ENCODE data around the gene NQO2.
"Not testable (repeated sequence)": the region's sequence is repeated elsewhere in the genome, so short reads cannot be mapped to it uniquely, and the experiment has no call there.

NQO2 gene

DNA sequence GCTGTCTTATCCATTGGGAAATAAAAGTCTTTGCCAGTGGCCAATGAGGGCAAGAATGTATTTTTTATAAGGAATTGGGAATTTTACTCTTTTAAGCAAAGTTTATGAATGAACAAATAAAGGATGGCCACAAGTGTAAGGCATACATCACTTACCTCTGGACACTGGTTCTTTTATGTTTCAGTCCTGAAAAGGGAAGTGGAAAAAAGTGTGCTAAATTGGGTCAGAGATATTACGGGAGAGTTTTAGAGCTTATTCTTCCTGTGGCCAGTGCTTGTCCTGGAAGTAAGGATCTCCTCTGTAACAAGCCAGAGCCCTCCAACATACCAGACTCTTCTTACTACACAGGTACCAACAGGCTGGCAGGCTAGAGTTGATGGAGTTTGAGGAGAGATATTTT is 46.1 kb downstream of the NQO2 start:
- no peak for DNase-seq

DNA sequence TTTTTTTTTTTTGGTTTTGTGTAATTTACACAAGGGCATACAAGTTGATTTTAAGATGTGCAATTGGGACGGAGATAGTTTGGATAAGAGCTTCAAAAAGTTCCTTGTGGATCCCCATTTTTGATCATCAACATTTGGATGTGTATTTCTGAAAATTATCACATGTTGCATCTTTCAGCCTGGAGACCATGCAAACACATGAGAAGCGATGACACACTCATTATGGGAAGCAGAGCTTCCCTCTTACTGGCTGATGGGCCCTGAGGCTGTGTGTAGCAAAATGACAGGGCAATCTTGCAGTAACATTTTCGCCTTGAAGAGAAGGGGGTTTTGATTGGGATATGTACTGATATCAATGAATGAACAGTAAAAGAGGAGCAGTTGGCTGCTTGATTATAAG is 46.6 kb downstream of the NQO2 start:
- no peak for DNase-seq

DNA sequence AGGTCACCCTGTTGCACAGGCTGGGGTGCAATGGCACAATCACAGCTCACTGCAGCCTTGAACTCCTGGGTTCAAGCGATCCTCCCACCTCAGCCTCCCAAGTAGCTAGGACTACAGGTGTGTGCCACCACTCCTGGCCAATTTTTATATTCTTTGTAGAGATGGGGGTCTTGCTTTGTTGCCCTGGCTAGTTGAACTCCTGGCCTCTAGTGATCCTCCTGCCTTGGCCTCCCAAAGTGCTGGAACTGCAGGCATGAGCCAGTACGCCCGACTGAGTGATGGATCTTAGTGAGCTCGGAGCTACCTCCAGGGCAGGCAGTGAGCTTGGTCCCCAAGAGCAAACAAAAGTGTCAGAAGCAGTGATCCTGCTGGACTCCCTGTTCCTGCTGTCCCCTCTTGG is 48.3 kb downstream of the NQO2 start:
- not testable (repeated sequence) for DNase-seq

GRCh38 chr6:3052481-3053230 is 53.0 kb downstream of the NQO2 start:
- no peak for DNase-seq

- DNase-seq = no peak
These were observed 53.5 kb downstream of the NQO2 start for GRCh38 chr6:3053231-3053508.

DNA sequence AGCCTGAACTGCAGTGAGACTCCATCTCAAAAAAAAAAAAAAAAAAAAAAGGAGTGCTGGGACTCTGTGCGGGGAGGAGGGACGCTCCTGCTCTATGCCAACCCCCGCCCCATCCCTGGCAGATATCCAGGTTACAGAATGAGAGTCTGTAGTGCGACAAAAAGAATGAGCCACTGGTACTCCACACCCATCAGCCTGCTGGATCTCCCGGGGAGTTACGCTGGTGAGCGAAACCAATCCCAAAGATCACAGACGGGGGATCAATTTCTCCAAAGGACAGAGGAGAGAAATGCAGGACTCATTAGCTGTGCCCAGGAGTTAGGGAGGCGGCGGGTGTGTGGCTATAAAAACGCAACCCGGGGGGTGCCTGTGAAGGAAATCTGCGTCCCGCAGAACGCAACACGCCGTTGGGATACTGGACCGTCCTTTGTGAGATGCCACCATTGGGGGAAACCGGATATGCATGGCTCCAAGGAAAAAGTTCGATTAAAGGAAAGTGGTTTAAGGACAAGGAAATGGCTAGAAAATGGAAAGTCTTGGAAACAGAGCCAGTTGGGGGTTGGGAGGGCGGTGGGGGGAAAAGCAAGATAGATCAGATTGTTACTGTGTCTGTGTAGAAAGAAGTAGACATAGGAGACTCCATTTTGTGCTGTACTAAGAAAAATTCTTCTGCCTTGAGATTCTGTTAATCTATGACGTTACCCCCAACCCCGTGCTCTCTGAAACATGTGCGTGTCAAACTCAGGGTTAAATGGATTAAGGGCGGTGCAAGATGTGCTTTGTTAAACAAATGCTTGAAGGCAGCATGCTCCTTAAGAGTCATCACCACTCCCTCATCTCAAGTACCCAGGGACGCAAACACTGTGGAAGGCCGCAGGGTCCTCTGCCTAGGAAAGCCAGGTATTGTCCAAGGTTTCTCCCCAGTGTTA is 54.8 kb downstream of the NQO2 start:
- peak; percentile 74 for DNase-seq

GRCh38 chr6:3055158-3055499 is 55.4 kb downstream of the NQO2 start:
- peak; percentile 63 for DNase-seq

DNA sequence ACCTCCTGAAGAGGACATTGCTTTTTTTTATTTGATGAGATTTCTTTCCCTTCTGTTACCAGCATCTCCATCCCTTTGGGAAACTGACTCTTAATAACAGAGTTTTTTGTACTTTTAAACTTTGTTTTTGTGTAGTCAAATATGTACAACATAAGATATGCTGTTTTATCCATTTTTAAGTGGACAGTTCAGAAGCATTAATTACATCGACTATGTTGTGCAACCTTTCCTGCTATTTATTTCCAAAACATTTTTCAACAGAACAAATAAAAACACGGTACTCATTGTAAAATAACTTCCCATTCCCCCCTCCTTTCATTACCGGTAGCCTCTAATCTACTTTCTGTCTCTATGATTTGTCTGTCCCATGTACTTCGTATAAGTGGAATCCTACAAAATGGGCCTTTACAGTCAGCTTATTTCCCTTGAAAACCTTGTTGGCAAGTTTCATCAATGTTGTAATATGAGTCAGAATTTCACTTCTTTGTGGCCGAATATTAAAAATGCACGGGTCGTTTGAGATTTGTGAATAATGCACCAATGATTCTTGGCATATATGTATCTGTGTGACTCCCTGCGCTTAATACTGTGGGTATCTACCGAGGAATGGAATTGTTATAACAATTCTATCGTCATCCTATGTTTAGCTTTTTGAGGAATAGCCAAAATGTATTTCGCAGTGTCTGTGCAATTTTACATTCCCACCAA is 57.5 kb downstream of the NQO2 start:
- DNase-seq = no peak

DNA sequence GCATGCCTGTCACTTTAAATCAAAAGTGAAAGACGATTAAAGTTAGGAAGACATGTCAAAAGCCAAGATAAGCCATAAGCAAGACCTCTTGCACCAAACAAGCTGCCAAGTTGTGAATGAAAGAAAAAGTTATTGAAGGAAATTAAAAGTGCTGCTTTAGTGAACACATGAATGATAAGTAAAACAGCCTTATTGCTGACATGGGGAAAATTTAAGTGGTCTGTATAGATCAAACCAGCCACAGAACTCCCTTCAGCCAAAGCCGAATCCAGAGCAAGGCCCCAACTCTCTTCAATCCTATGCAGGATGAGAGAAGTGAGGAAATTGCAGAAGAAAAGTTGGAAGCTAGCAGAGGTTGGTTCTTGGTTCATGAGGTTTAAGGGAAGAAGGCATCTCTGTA is 59.3 kb downstream of the NQO2 start:
- DNase-seq = no peak

GRCh38 chr6:3060092-3060491 is 60.4 kb downstream of the NQO2 start:
- not testable (repeated sequence) for DNase-seq

GRCh38 chr6:3061501-3061941 is 61.8 kb downstream of the NQO2 start:
- no peak for DNase-seq

DNA sequence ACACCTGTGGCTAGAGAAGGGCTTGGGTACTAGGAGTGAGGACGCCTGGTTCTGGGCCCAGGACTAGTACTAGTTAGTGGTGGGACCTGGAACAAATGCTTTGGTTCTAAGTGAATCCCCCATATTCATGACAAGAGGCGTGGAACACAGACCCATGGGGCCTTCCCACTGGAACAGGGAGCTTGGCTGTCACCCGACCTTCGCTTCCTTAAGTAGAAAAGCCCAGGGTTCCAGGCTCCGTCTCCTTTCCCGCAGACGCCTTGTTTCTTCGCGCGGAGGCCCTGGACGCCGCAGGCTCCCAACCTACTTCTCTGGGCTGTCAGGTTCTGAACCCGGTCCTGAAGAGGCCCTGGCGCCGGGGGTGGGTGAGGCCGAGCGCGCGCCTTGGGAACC is 63.6 kb downstream of the NQO2 start:
- DNase-seq = not testable (repeated sequence)

DNA sequence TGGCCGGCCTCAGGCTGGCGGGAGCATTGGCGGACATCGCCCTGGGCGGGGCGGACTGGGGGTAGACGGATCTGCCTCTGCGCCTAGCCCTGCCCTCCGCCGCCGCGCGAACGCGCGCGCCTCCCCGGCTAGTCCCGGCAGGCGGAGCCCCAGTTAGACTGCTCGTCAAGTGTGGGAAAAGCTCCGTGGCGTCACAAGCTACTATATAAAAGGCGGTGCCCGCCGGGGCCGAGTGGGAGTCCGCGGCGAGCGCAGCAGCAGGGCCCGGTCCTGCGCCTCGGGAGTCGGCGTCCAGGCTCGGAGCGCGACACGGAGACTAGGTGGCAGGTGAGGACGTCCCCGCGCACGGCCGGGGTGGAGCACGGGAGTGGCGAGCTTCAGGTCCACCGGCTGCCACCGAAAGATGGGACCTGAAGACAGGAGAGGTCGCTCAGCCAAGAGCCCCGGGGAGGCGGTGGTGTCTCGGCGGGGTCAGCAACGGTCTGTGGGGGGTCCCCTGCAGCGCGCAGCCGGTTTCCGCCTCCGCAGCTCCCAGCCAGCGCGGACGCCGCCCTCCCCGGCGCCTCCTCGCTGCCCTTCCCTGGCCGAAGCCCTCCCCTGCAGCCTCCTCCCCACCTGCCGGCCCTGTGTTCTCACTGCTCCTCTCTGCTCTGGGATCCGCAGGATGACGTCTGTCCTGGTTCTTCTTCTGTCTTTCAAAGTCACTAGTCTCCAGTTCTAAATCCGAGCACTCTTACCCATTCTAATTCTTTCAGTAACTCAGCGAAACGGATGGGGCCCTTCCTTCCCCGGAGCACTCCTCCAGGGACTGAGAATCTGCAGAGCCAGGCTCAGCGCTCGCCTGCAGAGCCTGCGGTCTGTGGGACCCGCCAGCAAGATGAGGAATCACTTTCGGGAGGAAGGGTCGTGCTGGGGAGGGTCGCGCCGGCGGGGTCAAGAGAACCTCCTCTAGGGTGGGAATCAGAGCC is 64.3 kb downstream of the NQO2 start:
- DNase-seq = peak; percentile 44

- peak; percentile 89 for DNase-seq
These were observed 68.9 kb downstream of the NQO2 start, which contains the start of gene RIPK1 for GRCh38 chr6:3068329-3069214. Gene RIPK1 (plus strand): TSS chr6:3068494. CDS start chr6:3076824, 8,330 bp downstream.
